MM.1S (cell line): ENCODE data around the gene FGF14.
"Not testable (repeated sequence)": the region's sequence is repeated elsewhere in the genome, so short reads cannot be mapped to it uniquely, and the experiment has no call there.

ENCODE experiments used
- DNase-seq: peaks from one replicate; pipeline ENCODE4 v3.0.0-alpha.2; 2015
- H2AFZ ChIP-seq: fragments of 300-600 bp; sonication (generic); 2 replicates; pipeline ENCODE4 v1.6.0; 2016; ENCODE audit warnings: antibody characterized with exemption, low read length
- H3F3A ChIP-seq: fragments of 300-600 bp; sonication (generic); 2 replicates; pipeline ENCODE4 v1.6.1; 2016; ENCODE audit warnings: mild to moderate bottlenecking, antibody characterized with exemption, low read length, moderate library complexity, mixed read lengths; ENCODE audit not compliant: insufficient read depth
- H3K27ac ChIP-seq: fragments of 300-600 bp; sonication (generic); 2 replicates; pipeline ENCODE4 v1.5.1; 2016; ENCODE audit warnings: mild to moderate bottlenecking, low read length
- H3K27me3 ChIP-seq: fragments of 300-600 bp; sonication (generic); replicated peaks from 2 replicates; pipeline ENCODE4 v1.6.0; 2016; ENCODE audit warnings: low read length; ENCODE audit not compliant: insufficient read depth
- H3K36me3 ChIP-seq: fragments of 300-600 bp; sonication (generic); replicated peaks from 2 replicates; pipeline ENCODE4 v1.6.1; 2016; ENCODE audit warnings: mild to moderate bottlenecking, low read length, mixed read lengths; ENCODE audit not compliant: insufficient read depth
- H3K4me1 ChIP-seq: fragments of 300-600 bp; sonication (generic); 2 replicates; pipeline ENCODE4 v1.6.1; 2016; ENCODE audit warnings: low read length, mixed read lengths
- H3K4me2 ChIP-seq: fragments of 300-600 bp; sonication (generic); 2 replicates; pipeline ENCODE4 v1.6.0; 2016; ENCODE audit warnings: low read depth, low read length
- H3K4me3 ChIP-seq: fragments of 300-600 bp; sonication (generic); 2 replicates; pipeline ENCODE4 v1.5.1; 2016; ENCODE audit warnings: low read length, mixed read lengths
- H3K79me2 ChIP-seq: fragments of 300-600 bp; sonication (generic); 2 replicates; pipeline ENCODE4 v1.6.1; 2016; ENCODE audit warnings: mixed run types, low read length, mixed read lengths
- H3K9ac ChIP-seq: fragments of 300-600 bp; sonication (generic); 2 replicates; pipeline ENCODE4 v1.6.1; 2016; ENCODE audit warnings: low read length, mixed read lengths
- H3K9me2 ChIP-seq: fragments of 300-600 bp; sonication (generic); replicated peaks from 2 replicates; pipeline ENCODE4 v1.6.1; 2016; ENCODE audit warnings: mild to moderate bottlenecking, low read length, mixed read lengths; ENCODE audit not compliant: insufficient read depth
- H3K9me3 ChIP-seq: fragments of 300-600 bp; sonication (generic); replicated peaks from 2 replicates; pipeline ENCODE4 v1.6.1; 2016; ENCODE audit warnings: mild to moderate bottlenecking, low read length, mixed read lengths; ENCODE audit not compliant: insufficient read depth
- H4K20me1 ChIP-seq: fragments of 300-600 bp; sonication (generic); 2 replicates; pipeline ENCODE4 v1.6.1; 2016; ENCODE audit warnings: mild to moderate bottlenecking, low read length, moderate library complexity, mixed read lengths; ENCODE audit not compliant: insufficient read depth
- CTCF ChIP-seq: fragments of 300-600 bp; sonication (generic); IDR thresholded peaks from 2 replicates; pipeline ENCODE4 v1.5.1; 2016; ENCODE audit warnings: antibody characterized with exemption, low read length, mixed read lengths
- EZH2 ChIP-seq: fragments of 300-600 bp; sonication (generic); optimal IDR thresholded peaks from 2 replicates; pipeline ENCODE3; 2017; ENCODE audit warnings: low read depth, mild to moderate bottlenecking, antibody characterized with exemption, low read length, mixed read lengths
- EZH2phosphoT487 ChIP-seq: fragments of 300-600 bp; sonication (generic); IDR thresholded peaks from 2 replicates; pipeline ENCODE4 v1.6.1; 2018; ENCODE audit warnings: antibody characterized with exemption, low read length

The FGF14 gene

GRCh38 chr13:102073251-102073650, 328.6 kb downstream of the FGF14 start:
- no peaks in the 10 kb centered on the region for H3F3A ChIP-seq
- no peak overlapping the region for H3K4me2 ChIP-seq
- no peaks in the 10 kb centered on the region for H3K27me3 ChIP-seq
- H2AFZ ChIP-seq, result no peak overlapping the region
- H3K27ac ChIP-seq, result no peak overlapping the region
- no peak overlapping the region for H3K9ac ChIP-seq
- H3K9me2 ChIP-seq, result no peaks in the 10 kb centered on the region
- H3K9me3 ChIP-seq, result no peaks in the 10 kb centered on the region
- no peak for TF ChIP-seq CTCF
- TF ChIP-seq EZH2, result no peak
- no peak for TF ChIP-seq EZH2phosphoT487
- no peaks in the 10 kb centered on the region for H3K4me1 ChIP-seq
- no peak overlapping the region for H3K4me3 ChIP-seq
- no peak for DNase-seq
- H4K20me1 ChIP-seq, result no peaks in the 10 kb centered on the region
- H3K36me3 ChIP-seq, result no peaks in the 10 kb centered on the region
- no peaks in the 10 kb centered on the region for H3K79me2 ChIP-seq

- no peaks in the 10 kb centered on the region for H3K79me2 ChIP-seq
These were observed 330.1 kb downstream of the FGF14 start for GRCh38 chr13:102071711-102072110.

DNA sequence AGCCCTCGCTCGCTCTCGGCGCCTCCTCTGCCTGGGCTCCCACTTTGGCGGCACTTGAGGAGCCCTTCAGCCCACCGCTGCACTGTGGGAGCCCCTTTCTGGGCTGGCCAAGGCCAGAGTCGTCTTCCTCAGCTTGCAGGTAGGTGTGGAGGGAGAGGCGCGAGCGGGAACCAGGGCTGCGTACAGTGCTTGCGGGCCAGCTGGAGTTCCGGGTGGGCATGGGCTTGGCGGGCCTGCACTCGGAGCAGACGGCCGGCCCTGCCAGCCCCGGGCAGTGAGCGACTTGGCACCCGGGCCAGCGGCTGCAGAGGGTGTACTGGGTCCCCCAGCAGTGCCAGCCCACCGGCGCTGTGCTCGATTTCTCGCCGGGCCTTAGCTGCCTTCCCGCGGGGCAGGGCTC, 333.5 kb downstream of the FGF14 start:
- H3K27ac ChIP-seq, H4K20me1 ChIP-seq, H3K4me1 ChIP-seq, H3K4me2 ChIP-seq, H3F3A ChIP-seq, H3K9ac ChIP-seq, H3K27me3 ChIP-seq, DNase-seq, H3K9me3 ChIP-seq, H3K9me2 ChIP-seq, H3K36me3 ChIP-seq, H2AFZ ChIP-seq, H3K4me3 ChIP-seq, H3K79me2 ChIP-seq: not testable (repeated sequence)

More at GRCh38 chr13:102071711-102072110, 330.1 kb downstream of the FGF14 start:
- Histone ChIP-seq H3K36me3 (no peaks in the 10 kb centered on the region), H3K4me1 (no peaks in the 10 kb centered on the region), H3K9me3 (no peaks in the 10 kb centered on the region), H3K9ac (no peak overlapping the region), H3F3A (no peaks in the 10 kb centered on the region), H3K9me2 (no peaks in the 10 kb centered on the region), H3K4me3 (no peak overlapping the region), H3K27me3 (no peaks in the 10 kb centered on the region), H2AFZ (no peak overlapping the region), H3K4me2 (no peak overlapping the region), H4K20me1 (no peaks in the 10 kb centered on the region), H3K27ac (no peak overlapping the region)
- no peak for DNase-seq
- TF ChIP-seq EZH2phosphoT487 (no peak), EZH2 (no peak), CTCF (no peak)

DNA sequence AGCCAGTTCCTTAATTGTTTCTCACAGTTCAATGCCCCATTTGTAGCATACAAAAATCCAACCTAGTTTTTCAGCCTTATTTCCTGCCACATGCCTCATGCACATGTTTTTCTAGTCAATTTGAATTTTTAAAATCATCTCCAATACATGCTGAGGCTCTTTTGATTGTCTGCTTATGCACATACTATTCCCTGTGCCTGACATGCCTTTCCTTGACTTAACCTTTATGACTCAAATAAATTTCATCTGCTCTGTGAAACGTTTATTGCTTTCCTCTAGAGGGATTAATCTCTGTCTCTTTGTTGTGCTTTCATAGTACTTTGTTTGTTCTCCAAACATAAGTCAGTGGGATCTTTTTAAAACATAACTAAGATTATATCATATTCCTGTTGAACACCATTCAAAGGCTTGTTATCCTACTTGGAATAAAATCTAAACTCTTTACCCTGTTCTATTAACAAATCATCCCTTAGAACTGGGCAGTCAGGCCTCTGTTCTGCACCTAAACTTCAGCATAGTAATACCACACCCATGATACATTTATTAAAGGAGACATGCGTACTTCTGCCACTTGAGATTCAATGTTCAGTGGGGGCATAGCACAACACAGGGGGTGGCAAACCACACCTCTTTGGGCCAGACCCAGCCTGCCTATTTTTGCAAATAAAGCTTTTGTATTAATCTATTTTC, 346.6 kb downstream of the FGF14 start:
- H2AFZ ChIP-seq, result no peak overlapping the region
- no peaks in the 10 kb centered on the region for H3K9me2 ChIP-seq
- no peak overlapping the region for H3K4me3 ChIP-seq
- H3K27me3 ChIP-seq, result no peaks in the 10 kb centered on the region
- no peaks in the 10 kb centered on the region for H3F3A ChIP-seq
- H3K9ac ChIP-seq, result no peak overlapping the region
- no peaks in the 10 kb centered on the region for H3K79me2 ChIP-seq
- H4K20me1 ChIP-seq, result no peaks in the 10 kb centered on the region
- no peak overlapping the region for H3K4me2 ChIP-seq
- H3K9me3 ChIP-seq, result no peaks in the 10 kb centered on the region
- TF ChIP-seq EZH2phosphoT487 (no peak), EZH2 (no peak), CTCF (no peak)
- no peaks in the 10 kb centered on the region for H3K36me3 ChIP-seq
- H3K27ac ChIP-seq, result no peak overlapping the region
- H3K4me1 ChIP-seq, result no peaks in the 10 kb centered on the region
- no peak for DNase-seq
